ENCODE measurements around the gene EDEM3. TPM values are rescaled to one million over a fixed set of nuclear protein-coding genes. Genes with fewer than 3 reads are reported as not detected.
A peak's percentile ranks its signal among the peaks of the same experiment; 100 is the strongest.
"Not testable (repeated sequence)": the region's sequence is repeated elsewhere in the genome, so short reads cannot be mapped to it uniquely, and the experiment has no call there.

Gene EDEM3
- polyA plus RNA-seq, 1 donor: 37.4 TPM

- H3K27me3 ChIP-seq (ENCODE audit: control insufficient read depth, insufficient read depth, low read length): no peaks in the 10 kb centered on the region
- no peaks in the 10 kb centered on the region for H3K36me3 ChIP-seq (ENCODE audit: control insufficient read depth, insufficient read depth, low read length)
- H3K9me3 ChIP-seq (ENCODE audit: control insufficient read depth, low read depth, low read length): peaks cover 2% of the 10 kb centered on the region
- H3K4me3 ChIP-seq (ENCODE audit: low read length): no peak overlapping the region
- no peak overlapping the region for H3K27ac ChIP-seq (ENCODE audit: low read length)
- H3K4me1 ChIP-seq (ENCODE audit: control insufficient read depth, insufficient read depth, low read length): peaks cover 7% of the 10 kb centered on the region
- DNase-seq: no peak
- 90% methylated on average over 4 of the region's 9 CpGs for WGBS (ENCODE audit: insufficient coverage, low lambda C conversion rate)
Measured at GRCh38 chr1:184790642-184791549, 36.2 kb upstream of the EDEM3 start.

- Histone ChIP-seq H3K27ac (ENCODE audit: low read length) (no peak overlapping the region), H3K27me3 (ENCODE audit: control insufficient read depth, insufficient read depth, low read length) (no peaks in the 10 kb centered on the region), H3K4me1 (ENCODE audit: control insufficient read depth, insufficient read depth, low read length) (peaks cover 7% of the 10 kb centered on the region), H3K9me3 (ENCODE audit: control insufficient read depth, low read depth, low read length) (peaks cover 2% of the 10 kb centered on the region), H3K36me3 (ENCODE audit: control insufficient read depth, insufficient read depth, low read length) (no peaks in the 10 kb centered on the region), H3K4me3 (ENCODE audit: low read length) (no peak overlapping the region)
- DNase-seq: no peak
- no CpG with 5 or more reads among the region's 2 CpGs for WGBS (ENCODE audit: insufficient coverage, low lambda C conversion rate)
Measured at GRCh38 chr1:184789884-184790283, 35.2 kb upstream of the EDEM3 start.

GRCh38 chr1:184788970-184789369 lies 34.3 kb upstream of the EDEM3 start:
- H3K27me3 ChIP-seq (ENCODE audit: control insufficient read depth, insufficient read depth, low read length): no peaks in the 10 kb centered on the region
- no peaks in the 10 kb centered on the region for H3K36me3 ChIP-seq (ENCODE audit: control insufficient read depth, insufficient read depth, low read length)
- H3K9me3 ChIP-seq (ENCODE audit: control insufficient read depth, low read depth, low read length): peaks cover 2% of the 10 kb centered on the region
- WGBS (ENCODE audit: insufficient coverage, low lambda C conversion rate): no CpG with 5 or more reads among the region's 2 CpGs
- no peak overlapping the region for H3K27ac ChIP-seq (ENCODE audit: low read length)
- no peak overlapping the region for H3K4me3 ChIP-seq (ENCODE audit: low read length)
- H3K4me1 ChIP-seq (ENCODE audit: control insufficient read depth, insufficient read depth, low read length): peaks cover 7% of the 10 kb centered on the region
- DNase-seq: peak in 1 of 2 donors; percentile 12

- 100% methylated on average over 2 of the region's 2 CpGs for WGBS (ENCODE audit: insufficient coverage, low lambda C conversion rate)
- Histone ChIP-seq H3K27me3 (ENCODE audit: control insufficient read depth, insufficient read depth, low read length) (no peaks in the 10 kb centered on the region), H3K36me3 (ENCODE audit: control insufficient read depth, insufficient read depth, low read length) (no peaks in the 10 kb centered on the region), H3K27ac (ENCODE audit: low read length) (no peak overlapping the region), H3K9me3 (ENCODE audit: control insufficient read depth, low read depth, low read length) (peaks cover 8% of the 10 kb centered on the region), H3K4me3 (ENCODE audit: low read length) (no peak overlapping the region), H3K4me1 (ENCODE audit: control insufficient read depth, insufficient read depth, low read length) (no peaks in the 10 kb centered on the region)
- DNase-seq: no peak
Measured at GRCh38 chr1:184785529-184785928, 30.9 kb upstream of the EDEM3 start.

GRCh38 chr1:184783723-184784122 lies 29.1 kb upstream of the EDEM3 start:
- H3K4me3 ChIP-seq (ENCODE audit: low read length); H3K4me1 ChIP-seq (ENCODE audit: control insufficient read depth, insufficient read depth, low read length); H3K36me3 ChIP-seq (ENCODE audit: control insufficient read depth, insufficient read depth, low read length); H3K27ac ChIP-seq (ENCODE audit: low read length); H3K9me3 ChIP-seq (ENCODE audit: control insufficient read depth, low read depth, low read length); H3K27me3 ChIP-seq (ENCODE audit: control insufficient read depth, insufficient read depth, low read length); DNase-seq: not testable (repeated sequence)
- WGBS (ENCODE audit: insufficient coverage, low lambda C conversion rate): 100% methylated on average over 1 of the region's 3 CpGs

GRCh38 chr1:184781941-184782340 lies 27.3 kb upstream of the EDEM3 start:
- Histone ChIP-seq H3K9me3 (ENCODE audit: control insufficient read depth, low read depth, low read length) (peaks cover 8% of the 10 kb centered on the region), H3K36me3 (ENCODE audit: control insufficient read depth, insufficient read depth, low read length) (no peaks in the 10 kb centered on the region), H3K27me3 (ENCODE audit: control insufficient read depth, insufficient read depth, low read length) (no peaks in the 10 kb centered on the region), H3K4me3 (ENCODE audit: low read length) (no peak overlapping the region), H3K27ac (ENCODE audit: low read length) (no peak overlapping the region), H3K4me1 (ENCODE audit: control insufficient read depth, insufficient read depth, low read length) (no peaks in the 10 kb centered on the region)
- no peak for DNase-seq
- no CpG with 5 or more reads among the region's 1 CpG for WGBS (ENCODE audit: insufficient coverage, low lambda C conversion rate)

- H3K27ac ChIP-seq (ENCODE audit: low read length): no peak overlapping the region
- DNase-seq: no peak
- WGBS (ENCODE audit: insufficient coverage, low lambda C conversion rate): no CpG with 5 or more reads among the region's 2 CpGs
- H3K4me1 ChIP-seq (ENCODE audit: control insufficient read depth, insufficient read depth, low read length): peaks cover 5% of the 10 kb centered on the region
- no peaks in the 10 kb centered on the region for H3K9me3 ChIP-seq (ENCODE audit: control insufficient read depth, low read depth, low read length)
- no peaks in the 10 kb centered on the region for H3K36me3 ChIP-seq (ENCODE audit: control insufficient read depth, insufficient read depth, low read length)
- no peaks in the 10 kb centered on the region for H3K27me3 ChIP-seq (ENCODE audit: control insufficient read depth, insufficient read depth, low read length)
- H3K4me3 ChIP-seq (ENCODE audit: low read length): no peak overlapping the region
Measured at GRCh38 chr1:184775885-184776284, 21.2 kb upstream of the EDEM3 start.

GRCh38 chr1:184775329-184775728 lies 20.7 kb upstream of the EDEM3 start:
- H3K4me1 ChIP-seq (ENCODE audit: control insufficient read depth, insufficient read depth, low read length): peaks cover 5% of the 10 kb centered on the region
- H3K9me3 ChIP-seq (ENCODE audit: control insufficient read depth, low read depth, low read length): no peaks in the 10 kb centered on the region

GRCh38 chr1:184773762-184774320 lies 19.2 kb upstream of the EDEM3 start:
- peak; percentile 69 to 89 for DNase-seq
- peak overlapping the region; percentile 35 for H3K27ac ChIP-seq (ENCODE audit: low read length)
- H3K9me3 ChIP-seq (ENCODE audit: control insufficient read depth, low read depth, low read length): no peaks in the 10 kb centered on the region
- H3K4me3 ChIP-seq (ENCODE audit: low read length): no peak overlapping the region
- no peaks in the 10 kb centered on the region for H3K36me3 ChIP-seq (ENCODE audit: control insufficient read depth, insufficient read depth, low read length)
- H3K27me3 ChIP-seq (ENCODE audit: control insufficient read depth, insufficient read depth, low read length): no peaks in the 10 kb centered on the region
- WGBS (ENCODE audit: insufficient coverage, low lambda C conversion rate): 40% methylated on average over 1 of the region's 4 CpGs
- H3K4me1 ChIP-seq (ENCODE audit: control insufficient read depth, insufficient read depth, low read length): peaks cover 5% of the 10 kb centered on the region

More at GRCh38 chr1:184775329-184775728, 20.7 kb upstream of the EDEM3 start:
- Histone ChIP-seq H3K27ac (ENCODE audit: low read length) (no peak overlapping the region), H3K36me3 (ENCODE audit: control insufficient read depth, insufficient read depth, low read length) (no peaks in the 10 kb centered on the region), H3K4me3 (ENCODE audit: low read length) (no peak overlapping the region), H3K27me3 (ENCODE audit: control insufficient read depth, insufficient read depth, low read length) (no peaks in the 10 kb centered on the region)
- DNase-seq: no peak

GRCh38 chr1:184771190-184771691 lies 16.6 kb upstream of the EDEM3 start:
- no peaks in the 10 kb centered on the region for H3K36me3 ChIP-seq (ENCODE audit: control insufficient read depth, insufficient read depth, low read length)

More at GRCh38 chr1:184771190-184771691, 16.6 kb upstream of the EDEM3 start:
- H3K9me3 ChIP-seq (ENCODE audit: control insufficient read depth, low read depth, low read length): no peaks in the 10 kb centered on the region
- WGBS (ENCODE audit: insufficient coverage, low lambda C conversion rate): no CpG with 5 or more reads among the region's 7 CpGs
- no peaks in the 10 kb centered on the region for H3K27me3 ChIP-seq (ENCODE audit: control insufficient read depth, insufficient read depth, low read length)
- no peak overlapping the region for H3K4me3 ChIP-seq (ENCODE audit: low read length)
- peak in 1 of 2 donors; percentile 10 for DNase-seq
- H3K27ac ChIP-seq (ENCODE audit: low read length): no peak overlapping the region
- H3K4me1 ChIP-seq (ENCODE audit: control insufficient read depth, insufficient read depth, low read length): peaks cover 5% of the 10 kb centered on the region
